HEK293 (cell line): ENCODE results near the gene TECR.

Experiments
- ATF2 ChIP-seq: fragments of 450-650 bp; formaldehyde crosslinking; IDR thresholded peaks from 2 replicates; pipeline ENCODE4 v1.5.1; 2016; ENCODE audit warnings: missing biosample characterization, missing genetic modification characterization, low read depth
- BCL11A ChIP-seq: fragments of 450-650 bp; formaldehyde crosslinking; IDR thresholded peaks from 2 replicates; pipeline ENCODE4 v1.5.1; 2016; ENCODE audit warnings: low read depth, missing biosample characterization, missing genetic modification characterization
- ELK4 ChIP-seq: IDR thresholded peaks from 2 replicates; pipeline ENCODE4 v1.6.1; 2011; ENCODE audit warnings: mild to moderate bottlenecking, low read depth, low read length, borderline replicate concordance
- GLI4 ChIP-seq: fragments of 450-650 bp; formaldehyde crosslinking; IDR thresholded peaks from 2 replicates; pipeline ENCODE4 v1.5.1; 2016; ENCODE audit warnings: missing biosample characterization, missing genetic modification characterization
- OSR2 ChIP-seq: fragments of 450-650 bp; formaldehyde crosslinking; IDR thresholded peaks from 2 replicates; pipeline ENCODE4 v1.5.1; 2016; ENCODE audit warnings: missing biosample characterization, missing genetic modification characterization
- SCRT2 ChIP-seq: fragments of 450-650 bp; formaldehyde crosslinking; IDR thresholded peaks from 2 replicates; pipeline ENCODE4 v1.5.1; 2016; ENCODE audit warnings: missing biosample characterization, missing genetic modification characterization
- TRIM28 ChIP-seq: IDR thresholded peaks from 2 replicates; pipeline ENCODE4 v1.6.1; 2011; ENCODE audit warnings: low read length, control low read depth, borderline replicate concordance
- WT1 ChIP-seq: fragments of 450-650 bp; formaldehyde crosslinking; IDR thresholded peaks from 2 replicates; pipeline ENCODE4 v1.5.1; 2016; ENCODE audit warnings: missing biosample characterization, missing genetic modification characterization
- YY2 ChIP-seq: fragments of 450-650 bp; formaldehyde crosslinking; IDR thresholded peaks from 2 replicates; pipeline ENCODE4 v1.5.1; 2016; ENCODE audit warnings: missing biosample characterization, missing genetic modification characterization
- ZBTB21 ChIP-seq: fragments of 450-650 bp; formaldehyde crosslinking; IDR thresholded peaks from 2 replicates; pipeline ENCODE4 v1.5.1; 2017; ENCODE audit warnings: missing biosample characterization, missing genetic modification characterization
- ZBTB44 ChIP-seq: fragments of 450-650 bp; IDR thresholded peaks from 2 replicates; pipeline ENCODE4 v1.5.1; 2018; ENCODE audit warnings: missing biosample characterization, mild to moderate bottlenecking, missing genetic modification characterization
- ZNF146 ChIP-seq: fragments of 450-650 bp; formaldehyde crosslinking; IDR thresholded peaks from 2 replicates; pipeline ENCODE4 v1.5.1; 2016; ENCODE audit warnings: missing biosample characterization, missing genetic modification characterization
- ZNF174 ChIP-seq: fragments of 450-650 bp; formaldehyde crosslinking; IDR thresholded peaks from 2 replicates; pipeline ENCODE4 v1.5.0; 2017; ENCODE audit warnings: missing biosample characterization, mild to moderate bottlenecking, missing genetic modification characterization
- ZNF19 ChIP-seq: fragments of 450-650 bp; formaldehyde crosslinking; IDR thresholded peaks from 2 replicates; pipeline ENCODE4; 2016; ENCODE audit warnings: missing biosample characterization, missing genetic modification characterization, low read depth
- ZNF223 ChIP-seq: fragments of 450-650 bp; formaldehyde crosslinking; IDR thresholded peaks from 2 replicates; pipeline ENCODE4 v1.5.1; 2016; ENCODE audit warnings: missing biosample characterization, missing genetic modification characterization
- ZNF274 ChIP-seq, 2 experiments: fragments of 200-500 bp in 1 of 2; fragments of 450-650 bp in 1 of 2; sonication (Bioruptor generic) in 1 of 2; formaldehyde crosslinking in 1 of 2; IDR thresholded peaks; 2 replicates each; pipeline versions ENCODE4 v1.5.1 to v1.6.1; 2014 to 2016; ENCODE audit warnings: borderline replicate concordance in 1 of 2, inconsistent platforms in 1 of 2, low read length in 1 of 2, missing biosample characterization in 1 of 2, missing genetic modification characterization in 1 of 2
- ZNF302 ChIP-seq: fragments of 450-650 bp; formaldehyde crosslinking; IDR thresholded peaks from 2 replicates; pipeline ENCODE4 v1.5.1; 2016; ENCODE audit warnings: missing biosample characterization, missing genetic modification characterization, low read depth
- ZNF354C ChIP-seq: fragments of 450-650 bp; formaldehyde crosslinking; IDR thresholded peaks from 2 replicates; pipeline ENCODE4 v1.5.1; 2016; ENCODE audit warnings: missing biosample characterization, missing genetic modification characterization, low read depth, borderline replicate concordance
- ZNF394 ChIP-seq: fragments of 450-650 bp; formaldehyde crosslinking; IDR thresholded peaks from 2 replicates; pipeline ENCODE4 v1.5.1; 2016; ENCODE audit warnings: missing biosample characterization, missing genetic modification characterization, mild to moderate bottlenecking, moderate library complexity, borderline replicate concordance
- ZNF426 ChIP-seq: fragments of 450-650 bp; formaldehyde crosslinking; IDR thresholded peaks from 2 replicates; pipeline ENCODE4 v1.5.1; 2017; ENCODE audit warnings: missing biosample characterization, missing genetic modification characterization, mild to moderate bottlenecking, inconsistent platforms, moderate library complexity
- ZNF48 ChIP-seq: fragments of 450-650 bp; formaldehyde crosslinking; IDR thresholded peaks from 2 replicates; pipeline ENCODE4 v1.5.1; 2016; ENCODE audit warnings: missing biosample characterization, missing genetic modification characterization
- ZNF596 ChIP-seq: fragments of 450-650 bp; IDR thresholded peaks from 2 replicates; pipeline ENCODE4 v1.5.0; 2018; ENCODE audit warnings: missing biosample characterization, mild to moderate bottlenecking, missing genetic modification characterization, moderate library complexity
- ZNF629 ChIP-seq: fragments of 450-650 bp; formaldehyde crosslinking; IDR thresholded peaks from 2 replicates; pipeline ENCODE4 v1.5.1; 2017; ENCODE audit warnings: missing biosample characterization, missing genetic modification characterization
- ZNF639 ChIP-seq: fragments of 450-650 bp; formaldehyde crosslinking; IDR thresholded peaks from 2 replicates; pipeline ENCODE4 v1.5.1; 2016; ENCODE audit warnings: missing biosample characterization, missing genetic modification characterization
- ZNF670 ChIP-seq: fragments of 450-650 bp; formaldehyde crosslinking; IDR thresholded peaks from 2 replicates; pipeline ENCODE4 v1.5.1; 2016; ENCODE audit warnings: missing biosample characterization, missing genetic modification characterization, low read depth
- ZNF692 ChIP-seq: fragments of 450-650 bp; formaldehyde crosslinking; IDR thresholded peaks from 2 replicates; pipeline ENCODE4 v1.5.1; 2016; ENCODE audit warnings: missing biosample characterization, missing genetic modification characterization
- ZNF76 ChIP-seq: fragments of 450-650 bp; formaldehyde crosslinking; IDR thresholded peaks from 2 replicates; pipeline ENCODE4; 2016; ENCODE audit warnings: low read depth, missing biosample characterization, missing genetic modification characterization, borderline replicate concordance
- ZNF777 ChIP-seq: fragments of 450-650 bp; formaldehyde crosslinking; IDR thresholded peaks from 2 replicates; pipeline ENCODE4 v1.5.1; 2017; ENCODE audit warnings: missing biosample characterization, missing genetic modification characterization, borderline replicate concordance
- ZNF843 ChIP-seq: fragments of 450-650 bp; formaldehyde crosslinking; IDR thresholded peaks from 2 replicates; pipeline ENCODE4 v1.5.1; 2016; ENCODE audit warnings: missing biosample characterization, missing genetic modification characterization
- ZSCAN30 ChIP-seq: fragments of 450-650 bp; IDR thresholded peaks from 2 replicates; pipeline ENCODE4 v1.5.1; 2018; ENCODE audit warnings: missing biosample characterization, mild to moderate bottlenecking, missing genetic modification characterization, moderate library complexity
- TF ChIP-seq, protein P1 (sequence below): sonication (generic); formaldehyde crosslinking; IDR thresholded peaks from 2 replicates; pipeline ENCODE4 v1.8.1; 2022; ENCODE audit warnings: mild to moderate bottlenecking, moderate library complexity, missing genetic modification reagents

TECR gene

GRCh38 chr19:14571695-14572490 lies 42.5 kb downstream of the TECR start, which contains the start of gene NDUFB7 (continued):
- TF ChIP-seq ZBTB44 (tag by site-specific recombination) (peak; percentile 78), ZNF670 (tag by site-specific recombination) (no peak), ATF2 (no peak), ZNF426 (tag by site-specific recombination) (no peak), ZNF76 (tag by site-specific recombination) (peak; percentile 57; the same call in 1 of the 2 replicates), ZNF692 (peak; percentile 77), OSR2 (no peak), ZNF223 (no peak), ZNF394 (tag by site-specific recombination) (peak; percentile 61), ZNF639 (tag by site-specific recombination) (peak; percentile 95), YY2 (tag by site-specific recombination) (peak; percentile 39; the same call in 1 of the 2 replicates), ZBTB21 (tag by site-specific recombination) (peak; percentile 40), ZNF629 (peak; percentile 82), ELK4 (no peak), ZNF843 (tag by site-specific recombination) (peak; percentile 59; the same call in 1 of the 2 replicates), GLI4 (tag by site-specific recombination) (no peak), ZNF354C (tag by site-specific recombination) (no peak), ZNF274 (IDR thresholded peaks at IDR 0.05; ENCODE audit: low read length) (no peak), ZNF274 (tag by site-specific recombination; IDR thresholded peaks at IDR 0.05; ENCODE audit: borderline replicate concordance) (no peak), WT1 (tag by site-specific recombination) (no peak), ZNF596 (tag by site-specific recombination) (no peak), ZNF777 (tag by site-specific recombination) (no peak), ZNF146 (0 out of 2 replicates have a peak, but pooled peaks have one; percentile 10), ZSCAN30 (tag by site-specific recombination) (peak; percentile 87), BCL11A (tag by site-specific recombination) (no peak), ZNF302 (no peak), ZNF174 (tag by site-specific recombination) (no peak), TRIM28 (peak; percentile 71), ZNF19 (tag by site-specific recombination) (no peak), SCRT2 (tag by site-specific recombination) (0 out of 2 replicates have a peak, but pooled peaks have one; percentile 18), ZNF48 (tag by site-specific recombination) (no peak)
- TF ChIP-seq, protein P1, sequence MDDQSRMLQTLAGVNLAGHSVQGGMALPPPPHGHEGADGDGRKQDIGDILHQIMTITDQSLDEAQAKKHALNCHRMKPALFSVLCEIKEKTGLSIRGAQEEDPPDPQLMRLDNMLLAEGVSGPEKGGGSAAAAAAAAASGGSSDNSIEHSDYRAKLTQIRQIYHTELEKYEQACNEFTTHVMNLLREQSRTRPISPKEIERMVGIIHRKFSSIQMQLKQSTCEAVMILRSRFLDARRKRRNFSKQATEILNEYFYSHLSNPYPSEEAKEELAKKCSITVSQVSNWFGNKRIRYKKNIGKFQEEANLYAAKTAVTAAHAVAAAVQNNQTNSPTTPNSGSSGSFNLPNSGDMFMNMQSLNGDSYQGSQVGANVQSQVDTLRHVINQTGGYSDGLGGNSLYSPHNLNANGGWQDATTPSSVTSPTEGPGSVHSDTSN = no peak
